Measurements from ENCODE around the gene TEX10.

The TEX10 gene

GRCh38 chr9:100309992-100310391 is 42.8 kb downstream of the TEX10 start:
- Histone ChIP-seq H3K27me3 (replicated peaks; ENCODE audit: control insufficient read depth, insufficient read depth, low read length, poor library complexity, severe bottlenecking) (no peaks in the 10 kb centered on the region), H3K4me3 (ENCODE audit: insufficient read depth, low read depth, low read length, poor library complexity, severe bottlenecking) (no peak overlapping the region), H3K4me1 (ENCODE audit: control insufficient read depth, insufficient read depth, low read length, poor library complexity, severe bottlenecking) (no peaks in the 10 kb centered on the region), H3K27ac (ENCODE audit: insufficient read depth, low read length, poor library complexity, severe bottlenecking) (no peak overlapping the region), H3K9me3 (ENCODE audit: control insufficient read depth, low read length) (no peaks in the 10 kb centered on the region), H3K36me3 (ENCODE audit: control insufficient read depth, insufficient read depth, low read length) (peaks cover 27% of the 10 kb centered on the region)
- no peak for DNase-seq

GRCh38 chr9:100308965-100309564 is 43.7 kb downstream of the TEX10 start:
- no peaks in the 10 kb centered on the region for H3K9me3 ChIP-seq (ENCODE audit: control insufficient read depth, low read length)
- H3K27me3 ChIP-seq (replicated peaks; ENCODE audit: control insufficient read depth, insufficient read depth, low read length, poor library complexity, severe bottlenecking) = no peaks in the 10 kb centered on the region
- no peak overlapping the region for H3K27ac ChIP-seq (ENCODE audit: insufficient read depth, low read length, poor library complexity, severe bottlenecking)
- H3K36me3 ChIP-seq (ENCODE audit: control insufficient read depth, insufficient read depth, low read length) = peaks cover 30% of the 10 kb centered on the region
- no peak for DNase-seq
- no peaks in the 10 kb centered on the region for H3K4me1 ChIP-seq (ENCODE audit: control insufficient read depth, insufficient read depth, low read length, poor library complexity, severe bottlenecking)
- H3K4me3 ChIP-seq (ENCODE audit: insufficient read depth, low read depth, low read length, poor library complexity, severe bottlenecking) = no peak overlapping the region

- Histone ChIP-seq H3K36me3 (ENCODE audit: control insufficient read depth, insufficient read depth, low read length) (peaks cover 37% of the 10 kb centered on the region), H3K9me3 (ENCODE audit: control insufficient read depth, low read length) (no peaks in the 10 kb centered on the region), H3K4me1 (ENCODE audit: control insufficient read depth, insufficient read depth, low read length, poor library complexity, severe bottlenecking) (no peaks in the 10 kb centered on the region), H3K4me3 (ENCODE audit: insufficient read depth, low read depth, low read length, poor library complexity, severe bottlenecking) (no peak overlapping the region), H3K27ac (ENCODE audit: insufficient read depth, low read length, poor library complexity, severe bottlenecking) (no peak overlapping the region), H3K27me3 (replicated peaks; ENCODE audit: control insufficient read depth, insufficient read depth, low read length, poor library complexity, severe bottlenecking) (no peaks in the 10 kb centered on the region)
- no peak for DNase-seq
Observed at GRCh38 chr9:100307080-100307479, 45.7 kb downstream of the TEX10 start.

GRCh38 chr9:100306283-100306682 is 46.5 kb downstream of the TEX10 start:
- no peaks in the 10 kb centered on the region for H3K9me3 ChIP-seq (ENCODE audit: control insufficient read depth, low read length)
- H3K27me3 ChIP-seq (replicated peaks; ENCODE audit: control insufficient read depth, insufficient read depth, low read length, poor library complexity, severe bottlenecking) = no peaks in the 10 kb centered on the region
- no peak overlapping the region for H3K4me3 ChIP-seq (ENCODE audit: insufficient read depth, low read depth, low read length, poor library complexity, severe bottlenecking)
- H3K36me3 ChIP-seq (ENCODE audit: control insufficient read depth, insufficient read depth, low read length) = peaks cover 45% of the 10 kb centered on the region
- no peak for DNase-seq
- H3K4me1 ChIP-seq (ENCODE audit: control insufficient read depth, insufficient read depth, low read length, poor library complexity, severe bottlenecking) = no peaks in the 10 kb centered on the region
- H3K27ac ChIP-seq (ENCODE audit: insufficient read depth, low read length, poor library complexity, severe bottlenecking) = no peak overlapping the region

- Histone ChIP-seq H3K4me1 (ENCODE audit: control insufficient read depth, insufficient read depth, low read length, poor library complexity, severe bottlenecking) (no peaks in the 10 kb centered on the region), H3K27ac (ENCODE audit: insufficient read depth, low read length, poor library complexity, severe bottlenecking) (no peak overlapping the region), H3K27me3 (replicated peaks; ENCODE audit: control insufficient read depth, insufficient read depth, low read length, poor library complexity, severe bottlenecking) (no peaks in the 10 kb centered on the region), H3K36me3 (ENCODE audit: control insufficient read depth, insufficient read depth, low read length) (peaks cover 37% of the 10 kb centered on the region), H3K4me3 (ENCODE audit: insufficient read depth, low read depth, low read length, poor library complexity, severe bottlenecking) (no peak overlapping the region), H3K9me3 (ENCODE audit: control insufficient read depth, low read length) (no peaks in the 10 kb centered on the region)
- no peak for DNase-seq
Observed at GRCh38 chr9:100303747-100304146, 49.0 kb downstream of the TEX10 start.

GRCh38 chr9:100298378-100298777 is 54.4 kb downstream of the TEX10 start:
- H3K27ac ChIP-seq (ENCODE audit: insufficient read depth, low read length, poor library complexity, severe bottlenecking) = no peak overlapping the region
- H3K36me3 ChIP-seq (ENCODE audit: control insufficient read depth, insufficient read depth, low read length) = peaks cover 32% of the 10 kb centered on the region
- H3K4me1 ChIP-seq (ENCODE audit: control insufficient read depth, insufficient read depth, low read length, poor library complexity, severe bottlenecking) = no peaks in the 10 kb centered on the region
- H3K27me3 ChIP-seq (replicated peaks; ENCODE audit: control insufficient read depth, insufficient read depth, low read length, poor library complexity, severe bottlenecking) = no peaks in the 10 kb centered on the region
- H3K4me3 ChIP-seq (ENCODE audit: insufficient read depth, low read depth, low read length, poor library complexity, severe bottlenecking) = no peak overlapping the region
- no peak for DNase-seq
- no peaks in the 10 kb centered on the region for H3K9me3 ChIP-seq (ENCODE audit: control insufficient read depth, low read length)

GRCh38 chr9:100296407-100296806 is 56.3 kb downstream of the TEX10 start:
- DNase-seq = no peak
- no peak overlapping the region for H3K4me3 ChIP-seq (ENCODE audit: insufficient read depth, low read depth, low read length, poor library complexity, severe bottlenecking)
- H3K9me3 ChIP-seq (ENCODE audit: control insufficient read depth, low read length) = no peaks in the 10 kb centered on the region
- no peaks in the 10 kb centered on the region for H3K4me1 ChIP-seq (ENCODE audit: control insufficient read depth, insufficient read depth, low read length, poor library complexity, severe bottlenecking)
- H3K36me3 ChIP-seq (ENCODE audit: control insufficient read depth, insufficient read depth, low read length) = peaks cover 28% of the 10 kb centered on the region
- no peak overlapping the region for H3K27ac ChIP-seq (ENCODE audit: insufficient read depth, low read length, poor library complexity, severe bottlenecking)
- H3K27me3 ChIP-seq (replicated peaks; ENCODE audit: control insufficient read depth, insufficient read depth, low read length, poor library complexity, severe bottlenecking) = no peaks in the 10 kb centered on the region

- Histone ChIP-seq H3K27me3 (replicated peaks; ENCODE audit: control insufficient read depth, insufficient read depth, low read length, poor library complexity, severe bottlenecking) (no peaks in the 10 kb centered on the region), H3K4me3 (ENCODE audit: insufficient read depth, low read depth, low read length, poor library complexity, severe bottlenecking) (no peak overlapping the region), H3K27ac (ENCODE audit: insufficient read depth, low read length, poor library complexity, severe bottlenecking) (no peak overlapping the region), H3K36me3 (ENCODE audit: control insufficient read depth, insufficient read depth, low read length) (peaks cover 17% of the 10 kb centered on the region), H3K9me3 (ENCODE audit: control insufficient read depth, low read length) (no peaks in the 10 kb centered on the region), H3K4me1 (ENCODE audit: control insufficient read depth, insufficient read depth, low read length, poor library complexity, severe bottlenecking) (no peaks in the 10 kb centered on the region)
- no peak for DNase-seq
Observed at GRCh38 chr9:100295240-100295639, 57.5 kb downstream of the TEX10 start.

- H3K27ac ChIP-seq (ENCODE audit: insufficient read depth, low read length, poor library complexity, severe bottlenecking) = no peak overlapping the region
- H3K4me3 ChIP-seq (ENCODE audit: insufficient read depth, low read depth, low read length, poor library complexity, severe bottlenecking) = no peak overlapping the region
- H3K4me1 ChIP-seq (ENCODE audit: control insufficient read depth, insufficient read depth, low read length, poor library complexity, severe bottlenecking) = no peaks in the 10 kb centered on the region
- no peaks in the 10 kb centered on the region for H3K9me3 ChIP-seq (ENCODE audit: control insufficient read depth, low read length)
- peaks cover 16% of the 10 kb centered on the region for H3K36me3 ChIP-seq (ENCODE audit: control insufficient read depth, insufficient read depth, low read length)
- DNase-seq = no peak
- H3K27me3 ChIP-seq (replicated peaks; ENCODE audit: control insufficient read depth, insufficient read depth, low read length, poor library complexity, severe bottlenecking) = no peaks in the 10 kb centered on the region
Observed at GRCh38 chr9:100294806-100295205, 57.9 kb downstream of the TEX10 start.

GRCh38 chr9:100294341-100294740 is 58.4 kb downstream of the TEX10 start:
- Histone ChIP-seq H3K9me3 (ENCODE audit: control insufficient read depth, low read length) (no peaks in the 10 kb centered on the region), H3K36me3 (ENCODE audit: control insufficient read depth, insufficient read depth, low read length) (peaks cover 16% of the 10 kb centered on the region)
- no peak for DNase-seq

More at GRCh38 chr9:100294341-100294740, 58.4 kb downstream of the TEX10 start:
- no peaks in the 10 kb centered on the region for H3K4me1 ChIP-seq (ENCODE audit: control insufficient read depth, insufficient read depth, low read length, poor library complexity, severe bottlenecking)
- no peaks in the 10 kb centered on the region for H3K27me3 ChIP-seq (replicated peaks; ENCODE audit: control insufficient read depth, insufficient read depth, low read length, poor library complexity, severe bottlenecking)
- H3K4me3 ChIP-seq (ENCODE audit: insufficient read depth, low read depth, low read length, poor library complexity, severe bottlenecking) = no peak overlapping the region
- no peak overlapping the region for H3K27ac ChIP-seq (ENCODE audit: insufficient read depth, low read length, poor library complexity, severe bottlenecking)
